SK-N-SH treated with all-trans-retinoic acid at 6 μM for 48 hours (cell line): ENCODE data around the gene FNDC1.

Experiments used
- ARNTL ChIP-seq: fragments of 450-650 bp; formaldehyde crosslinking; IDR thresholded peaks from 2 replicates; pipeline ENCODE4 v1.5.0; 2020; ENCODE audit warnings: low read depth, mild to moderate bottlenecking, moderate library complexity, borderline replicate concordance
- BACH2 ChIP-seq: fragments of 250-450 bp; sonication (Bioruptor Pico); IDR thresholded peaks from 2 replicates; pipeline ENCODE4 v1.9.0; 2021; ENCODE audit warnings: mild to moderate bottlenecking, borderline replicate concordance
- GLIS3 ChIP-seq: fragments of 250-450 bp; sonication (Bioruptor Pico); IDR thresholded peaks from 2 replicates; pipeline ENCODE4 v1.5.0; 2020; ENCODE audit warnings: mild to moderate bottlenecking, moderate library complexity
- OSR1 ChIP-seq: fragments of 250-450 bp; sonication (Bioruptor Pico); IDR thresholded peaks from 2 replicates; pipeline ENCODE4 v1.8.0; 2022; ENCODE audit warnings: moderate library complexity, mild to moderate bottlenecking, inconsistent platforms
- PATZ1 ChIP-seq: fragments of 250-450 bp; sonication (Bioruptor Pico); IDR thresholded peaks from 2 replicates; pipeline ENCODE4 v1.8.0; 2020; ENCODE audit warnings: mild to moderate bottlenecking, moderate library complexity, borderline replicate concordance
- POU6F1 ChIP-seq: fragments of 250-450 bp; sonication (Bioruptor Pico); IDR thresholded peaks from 2 replicates; pipeline ENCODE4 v1.8.0; 2021; ENCODE audit warnings: low read depth, mild to moderate bottlenecking, moderate library complexity, borderline replicate concordance
- PPARA ChIP-seq: fragments of 250-450 bp; sonication (Bioruptor Pico); IDR thresholded peaks from 2 replicates; pipeline ENCODE4 v1.5.0; 2020; ENCODE audit warnings: mild to moderate bottlenecking, borderline replicate concordance
- RARB ChIP-seq: fragments of 250-450 bp; sonication (Bioruptor Pico); IDR thresholded peaks from 2 replicates; pipeline ENCODE4 v1.8.0; 2021; ENCODE audit warnings: mild to moderate bottlenecking, moderate library complexity
- SNAI2 ChIP-seq: fragments of 250-450 bp; sonication (Bioruptor Pico); IDR thresholded peaks from 2 replicates; pipeline ENCODE4 v1.5.0; 2020; ENCODE audit warnings: mild to moderate bottlenecking, moderate library complexity
- TCF4 ChIP-seq: fragments of 250-450 bp; sonication (Bioruptor Pico); IDR thresholded peaks from 2 replicates; pipeline ENCODE4 v1.8.0; 2021; ENCODE audit warnings: mild to moderate bottlenecking, moderate library complexity, borderline replicate concordance
- ZC3H10 ChIP-seq: fragments of 250-450 bp; sonication (Bioruptor Pico); IDR thresholded peaks from 2 replicates; pipeline ENCODE4 v1.5.1; 2021; ENCODE audit warnings: mild to moderate bottlenecking, moderate library complexity
- ZFP3 ChIP-seq: fragments of 250-450 bp; sonication (Bioruptor Pico); IDR thresholded peaks from 2 replicates; pipeline ENCODE4 v1.5.0; 2020; ENCODE audit warnings: mild to moderate bottlenecking, moderate library complexity
- ZFP30 ChIP-seq: fragments of 450-650 bp; formaldehyde crosslinking; IDR thresholded peaks from 2 replicates; pipeline ENCODE4 v1.5.0; 2022; ENCODE audit warnings: mild to moderate bottlenecking, moderate library complexity
- TF ChIP-seq, protein P1 (sequence below): fragments of 250-450 bp; sonication (Bioruptor Pico); IDR thresholded peaks from 2 replicates; pipeline ENCODE4 v1.5.1; 2020; ENCODE audit warnings: low read depth, mild to moderate bottlenecking, moderate library complexity

- TF ChIP-seq ZC3H10 (CRISPR knock-in tag): no peak
- TF ChIP-seq ZFP3: no peak
- no peak for TF ChIP-seq OSR1 (CRISPR knock-in tag)
- no peak for TF ChIP-seq ARNTL (CRISPR knock-in tag)
- TF ChIP-seq GLIS3: no peak
- no peak for TF ChIP-seq PPARA (CRISPR knock-in tag)
- TF ChIP-seq PATZ1: no peak
- TF ChIP-seq ZFP30 (CRISPR knock-in tag): no peak
- no peak for TF ChIP-seq SNAI2 (CRISPR knock-in tag)
- no peak for TF ChIP-seq POU6F1 (CRISPR knock-in tag)
- TF ChIP-seq RARB: no peak
- TF ChIP-seq BACH2 (CRISPR knock-in tag): no peak
- TF ChIP-seq, protein P1, sequence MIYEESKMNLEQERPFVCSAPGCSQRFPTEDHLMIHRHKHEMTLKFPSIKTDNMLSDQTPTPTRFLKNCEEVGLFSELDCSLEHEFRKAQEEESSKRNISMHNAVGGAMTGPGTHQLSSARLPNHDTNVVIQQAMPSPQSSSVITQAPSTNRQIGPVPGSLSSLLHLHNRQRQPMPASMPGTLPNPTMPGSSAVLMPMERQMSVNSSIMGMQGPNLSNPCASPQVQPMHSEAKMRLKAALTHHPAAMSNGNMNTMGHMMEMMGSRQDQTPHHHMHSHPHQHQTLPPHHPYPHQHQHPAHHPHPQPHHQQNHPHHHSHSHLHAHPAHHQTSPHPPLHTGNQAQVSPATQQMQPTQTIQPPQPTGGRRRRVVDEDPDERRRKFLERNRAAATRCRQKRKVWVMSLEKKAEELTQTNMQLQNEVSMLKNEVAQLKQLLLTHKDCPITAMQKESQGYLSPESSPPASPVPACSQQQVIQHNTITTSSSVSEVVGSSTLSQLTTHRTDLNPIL (CRISPR knock-in tag): no peak
- TF ChIP-seq TCF4 (CRISPR knock-in tag): no peak
Measured at GRCh38 chr6:159197251-159197650, 28.1 kb downstream of the FNDC1 start.
